Hepatocyte (in vitro differentiated cells): Measurements from ENCODE around the gene ANO1.

ENCODE experiments used
- CTCF ChIP-seq: fragments of 200-600 bp; sonication (generic); IDR thresholded peaks from 2 replicates; pipeline ENCODE4 v1.5.1; 2016; ENCODE audit warnings: antibody characterized with exemption, mild to moderate bottlenecking; ENCODE audit not compliant: poor library complexity
- EZH2 ChIP-seq: fragments of 200-600 bp; sonication (generic); IDR thresholded peaks from 2 replicates; pipeline ENCODE4 v1.6.1; 2016; ENCODE audit warnings: antibody characterized with exemption, mild to moderate bottlenecking, borderline replicate concordance

GRCh38 chr11:70187771-70188170 lies 109.7 kb downstream of the ANO1 start:
- TF ChIP-seq EZH2, result no peak
- TF ChIP-seq CTCF, result no peak
